LNCAP (cell line): Measurements from ENCODE around the gene RASA3.

Source experiments
- TF ChIP-seq, protein P1 (sequence below): fragments of 450-650 bp; IDR thresholded peaks from 2 replicates; pipeline ENCODE4 v1.5.1; 2017; ENCODE audit warnings: mild to moderate bottlenecking

Gene RASA3

GRCh38 chr13:114157869-114158495 is 25.6 kb upstream of the RASA3 start:
- TF ChIP-seq, protein P1, sequence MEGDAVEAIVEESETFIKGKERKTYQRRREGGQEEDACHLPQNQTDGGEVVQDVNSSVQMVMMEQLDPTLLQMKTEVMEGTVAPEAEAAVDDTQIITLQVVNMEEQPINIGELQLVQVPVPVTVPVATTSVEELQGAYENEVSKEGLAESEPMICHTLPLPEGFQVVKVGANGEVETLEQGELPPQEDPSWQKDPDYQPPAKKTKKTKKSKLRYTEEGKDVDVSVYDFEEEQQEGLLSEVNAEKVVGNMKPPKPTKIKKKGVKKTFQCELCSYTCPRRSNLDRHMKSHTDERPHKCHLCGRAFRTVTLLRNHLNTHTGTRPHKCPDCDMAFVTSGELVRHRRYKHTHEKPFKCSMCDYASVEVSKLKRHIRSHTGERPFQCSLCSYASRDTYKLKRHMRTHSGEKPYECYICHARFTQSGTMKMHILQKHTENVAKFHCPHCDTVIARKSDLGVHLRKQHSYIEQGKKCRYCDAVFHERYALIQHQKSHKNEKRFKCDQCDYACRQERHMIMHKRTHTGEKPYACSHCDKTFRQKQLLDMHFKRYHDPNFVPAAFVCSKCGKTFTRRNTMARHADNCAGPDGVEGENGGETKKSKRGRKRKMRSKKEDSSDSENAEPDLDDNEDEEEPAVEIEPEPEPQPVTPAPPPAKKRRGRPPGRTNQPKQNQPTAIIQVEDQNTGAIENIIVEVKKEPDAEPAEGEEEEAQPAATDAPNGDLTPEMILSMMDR = no peak

GRCh38 chr13:114155926-114156883 is 23.8 kb upstream of the RASA3 start:
- TF ChIP-seq, protein P1 = no peak

DNA sequence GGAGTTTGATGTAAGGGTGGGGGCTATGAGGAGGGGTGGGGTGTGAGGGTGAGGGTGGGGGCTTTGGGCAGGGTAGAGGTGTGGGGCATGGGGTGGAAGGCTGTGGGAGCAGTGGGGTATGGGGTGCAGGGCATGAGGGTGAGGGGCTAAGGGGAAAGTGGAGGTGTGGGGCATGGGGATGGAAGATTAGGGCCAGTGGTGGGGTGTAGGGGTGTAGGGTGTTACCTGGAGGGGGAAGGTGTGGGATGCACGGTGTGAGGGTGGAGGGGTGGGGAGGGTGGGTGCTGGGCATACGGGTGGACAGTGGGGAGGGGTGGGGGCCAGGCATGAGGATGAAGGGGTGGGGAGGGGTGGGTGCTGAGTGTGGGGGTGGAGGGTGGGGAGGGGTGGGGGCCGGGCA is 22.9 kb upstream of the RASA3 start:
- TF ChIP-seq, protein P1 = no peak

DNA sequence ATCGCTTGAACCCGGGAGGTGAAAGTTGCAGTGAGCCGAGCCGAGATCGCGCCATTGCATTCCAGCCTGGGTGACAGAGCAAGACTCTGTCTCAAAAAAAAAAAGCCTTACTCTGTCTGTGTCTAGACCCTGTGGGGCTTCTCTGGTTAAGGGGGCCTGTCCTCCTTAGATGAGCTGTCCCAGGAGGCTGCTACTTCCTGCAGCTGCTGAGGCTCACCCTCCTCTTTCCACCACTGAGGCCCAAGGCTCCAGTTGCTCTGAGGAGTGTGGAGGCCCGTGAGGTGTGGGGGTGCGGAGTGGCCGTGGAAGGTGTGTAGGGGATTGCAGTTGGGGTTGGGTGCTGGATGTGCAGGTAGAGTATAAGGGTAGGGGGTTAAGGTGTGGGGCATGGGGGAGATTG is 22.1 kb upstream of the RASA3 start:
- TF ChIP-seq, protein P1 = no peak

GRCh38 chr13:114153485-114154080 is 21.2 kb upstream of the RASA3 start:
- TF ChIP-seq, protein P1 = no peak

GRCh38 chr13:114152831-114153371 is 20.5 kb upstream of the RASA3 start:
- TF ChIP-seq, protein P1 = no peak

GRCh38 chr13:114152285-114152645 is 19.8 kb upstream of the RASA3 start:
- TF ChIP-seq, protein P1 = no peak
